HG02943 (cell line): Measurements from ENCODE around the gene CCDC134.

ENCODE experiments used
- ATAC-seq: cut with Tn5 transposase; IDR thresholded peaks from one replicate; pipeline ENCODE4 v1.9.1; 2021; ENCODE audit warnings: mild to moderate bottlenecking, low read depth, moderate library complexity; ENCODE audit not compliant: unreplicated experiment

Gene CCDC134

DNA sequence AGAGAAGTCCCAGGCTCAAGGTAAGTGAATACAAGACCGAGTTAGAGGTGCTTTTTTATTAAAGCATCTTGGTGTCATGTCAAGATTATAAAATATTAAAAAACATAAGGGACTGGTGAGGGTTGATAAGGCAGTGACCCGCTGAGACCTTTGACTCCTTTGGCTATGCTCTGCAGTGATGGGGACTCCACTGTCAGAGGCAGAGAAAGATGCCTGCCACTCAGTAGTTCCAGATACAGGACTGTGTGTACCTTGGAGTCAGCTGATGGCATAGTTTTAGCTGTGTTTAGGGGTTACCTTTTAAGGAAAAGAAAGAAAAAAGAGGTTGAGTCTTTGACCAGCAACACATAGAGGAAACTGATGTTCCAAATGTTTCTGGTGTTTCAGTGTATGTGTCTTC is 73.6 kb downstream of the CCDC134 start:
- no peak for ATAC-seq

DNA sequence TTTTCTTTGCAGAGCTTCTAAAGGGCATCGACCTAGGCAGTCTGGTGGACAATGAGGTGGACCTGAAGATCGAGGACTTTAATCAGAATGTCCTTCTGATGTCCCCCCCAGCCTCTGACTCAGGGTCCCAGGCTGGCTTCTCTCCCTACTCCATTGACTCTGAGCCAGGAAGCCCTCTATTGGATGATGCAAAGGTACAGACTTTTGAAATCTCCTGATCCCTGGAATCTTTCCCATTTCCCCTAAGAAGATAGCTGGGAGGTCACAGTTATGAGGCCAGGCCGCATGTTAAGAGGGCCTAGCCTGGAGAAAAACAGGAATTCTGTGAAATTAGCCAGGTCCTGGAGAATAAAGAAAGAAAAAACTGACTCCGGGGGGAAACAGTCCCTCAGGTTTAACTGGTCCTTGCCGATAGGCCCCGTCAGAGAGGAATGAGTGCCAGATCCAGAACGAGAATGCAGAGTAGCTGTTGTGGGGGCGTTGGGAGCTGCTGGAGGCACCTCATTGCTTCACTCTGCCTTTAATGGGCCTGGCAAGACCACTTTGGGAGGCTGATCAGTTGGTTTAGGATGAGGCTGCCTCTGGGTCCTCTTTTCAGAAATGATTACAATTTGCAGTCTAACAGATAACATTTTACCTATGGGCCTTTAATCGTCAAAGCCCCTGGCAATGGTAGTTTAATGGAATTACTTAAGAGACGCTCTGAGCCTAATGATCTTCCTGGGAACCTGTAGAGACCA is 75.2 kb downstream of the CCDC134 start:
- ATAC-seq: no peak
